HG03442 (cell line): ENCODE measurements around the gene ANKRD30A.
"Not testable (repeated sequence)": the region's sequence is repeated elsewhere in the genome, so short reads cannot be mapped to it uniquely, and the experiment has no call there.

Experiments used
- ATAC-seq: cut with Tn5 transposase; IDR thresholded peaks from one replicate; pipeline ENCODE4 v1.9.1; 2021; ENCODE audit warnings: mild to moderate bottlenecking, moderate library complexity; ENCODE audit not compliant: unreplicated experiment

Gene ANKRD30A, protein sequence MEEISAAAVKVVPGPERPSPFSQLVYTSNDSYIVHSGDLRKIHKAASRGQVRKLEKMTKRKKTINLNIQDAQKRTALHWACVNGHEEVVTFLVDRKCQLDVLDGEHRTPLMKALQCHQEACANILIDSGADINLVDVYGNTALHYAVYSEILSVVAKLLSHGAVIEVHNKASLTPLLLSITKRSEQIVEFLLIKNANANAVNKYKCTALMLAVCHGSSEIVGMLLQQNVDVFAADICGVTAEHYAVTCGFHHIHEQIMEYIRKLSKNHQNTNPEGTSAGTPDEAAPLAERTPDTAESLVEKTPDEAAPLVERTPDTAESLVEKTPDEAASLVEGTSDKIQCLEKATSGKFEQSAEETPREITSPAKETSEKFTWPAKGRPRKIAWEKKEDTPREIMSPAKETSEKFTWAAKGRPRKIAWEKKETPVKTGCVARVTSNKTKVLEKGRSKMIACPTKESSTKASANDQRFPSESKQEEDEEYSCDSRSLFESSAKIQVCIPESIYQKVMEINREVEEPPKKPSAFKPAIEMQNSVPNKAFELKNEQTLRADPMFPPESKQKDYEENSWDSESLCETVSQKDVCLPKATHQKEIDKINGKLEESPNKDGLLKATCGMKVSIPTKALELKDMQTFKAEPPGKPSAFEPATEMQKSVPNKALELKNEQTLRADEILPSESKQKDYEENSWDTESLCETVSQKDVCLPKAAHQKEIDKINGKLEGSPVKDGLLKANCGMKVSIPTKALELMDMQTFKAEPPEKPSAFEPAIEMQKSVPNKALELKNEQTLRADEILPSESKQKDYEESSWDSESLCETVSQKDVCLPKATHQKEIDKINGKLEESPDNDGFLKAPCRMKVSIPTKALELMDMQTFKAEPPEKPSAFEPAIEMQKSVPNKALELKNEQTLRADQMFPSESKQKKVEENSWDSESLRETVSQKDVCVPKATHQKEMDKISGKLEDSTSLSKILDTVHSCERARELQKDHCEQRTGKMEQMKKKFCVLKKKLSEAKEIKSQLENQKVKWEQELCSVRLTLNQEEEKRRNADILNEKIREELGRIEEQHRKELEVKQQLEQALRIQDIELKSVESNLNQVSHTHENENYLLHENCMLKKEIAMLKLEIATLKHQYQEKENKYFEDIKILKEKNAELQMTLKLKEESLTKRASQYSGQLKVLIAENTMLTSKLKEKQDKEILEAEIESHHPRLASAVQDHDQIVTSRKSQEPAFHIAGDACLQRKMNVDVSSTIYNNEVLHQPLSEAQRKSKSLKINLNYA (N-terminal part only)

DNA sequence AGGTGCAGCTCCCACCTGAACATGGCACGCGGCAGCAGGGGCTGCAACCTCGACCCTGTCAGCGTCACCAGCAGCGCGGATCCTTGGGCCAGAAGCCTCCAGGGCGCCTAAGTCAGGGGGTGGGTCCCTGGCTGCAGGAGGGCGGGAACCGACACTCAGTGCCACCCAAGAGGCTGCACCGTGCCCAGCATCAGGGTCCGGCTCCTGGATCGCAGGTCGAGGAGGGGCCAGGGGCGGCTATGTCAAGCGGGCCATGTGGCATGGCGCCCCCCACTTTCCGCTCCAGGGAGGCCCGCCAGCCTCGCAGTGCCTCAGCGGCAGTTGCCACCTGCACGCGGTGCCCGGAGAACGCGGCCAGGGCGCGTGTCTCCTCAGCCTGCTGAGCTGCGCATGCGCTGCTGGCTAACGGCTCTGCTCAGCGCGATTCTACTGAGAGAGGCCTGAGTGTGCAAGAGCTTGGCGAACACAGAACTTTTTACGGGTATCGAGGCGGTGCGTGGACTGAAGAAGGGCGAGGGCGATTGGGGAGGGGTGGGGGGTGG lies at the start of gene ANKRD30A:
Gene ANKRD30A, plus strand, starts transcription at position 408 of the 542 bp plus-strand sequence. CDS start 190 bp downstream, outside the sequence.
- ATAC-seq, result no peak

DNA sequence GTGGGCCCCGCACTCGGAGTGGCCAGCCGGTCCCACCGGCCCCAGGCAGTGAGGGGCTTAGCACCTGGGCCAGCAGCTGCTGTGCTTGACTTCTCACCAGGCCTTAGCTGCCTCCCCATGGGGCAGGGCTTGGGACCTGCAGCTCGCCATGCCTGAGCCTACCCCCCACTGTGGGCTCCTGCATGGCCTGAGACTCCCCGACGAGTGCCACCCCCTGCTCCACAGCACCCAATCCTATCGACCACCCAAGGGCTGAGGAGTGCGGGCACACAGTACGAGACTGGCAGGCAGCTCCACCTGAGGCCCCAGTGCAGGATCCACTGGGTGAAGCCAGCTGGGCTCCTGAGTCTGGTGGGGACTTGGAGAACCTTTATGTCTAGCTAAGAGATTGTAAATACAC lies 49.3 kb upstream of the ANKRD30A start:
- ATAC-seq, result not testable (repeated sequence)

DNA sequence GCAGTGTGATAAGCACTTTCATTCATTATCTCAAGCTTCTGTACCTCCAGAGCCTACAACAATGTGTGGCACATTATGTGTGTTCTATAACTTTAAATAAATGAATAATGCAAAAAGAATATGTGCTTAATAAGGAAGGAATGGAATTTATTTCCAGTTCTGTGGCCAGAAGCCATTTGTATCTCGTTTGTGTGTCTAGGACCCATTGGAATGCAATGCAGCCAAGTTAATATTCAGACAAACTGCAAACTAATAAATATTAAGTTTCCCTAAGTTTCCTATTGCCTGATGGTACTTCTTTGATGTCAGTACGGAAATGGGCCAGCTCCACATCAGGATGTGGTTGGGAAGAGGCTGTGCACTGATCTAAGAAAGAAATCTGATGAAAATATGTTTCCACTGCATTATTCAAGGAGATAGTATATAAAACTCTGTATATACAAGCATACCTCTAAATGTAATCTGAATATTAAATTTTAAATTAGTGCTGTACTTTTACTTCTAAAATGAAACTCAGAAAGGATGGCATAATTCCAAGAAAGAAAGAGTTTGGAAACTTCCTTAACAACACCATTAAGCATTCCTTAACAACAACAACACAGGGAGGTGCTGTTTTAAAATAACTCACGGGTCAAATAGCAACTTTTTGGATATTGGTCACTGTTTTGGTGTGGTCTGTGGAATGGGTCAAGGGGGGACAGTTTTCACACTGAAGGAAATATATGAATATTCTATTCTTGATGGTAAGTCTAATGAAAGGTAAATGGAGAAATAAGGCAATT lies 29.4 kb upstream of the ANKRD30A start:
- ATAC-seq, result no peak

DNA sequence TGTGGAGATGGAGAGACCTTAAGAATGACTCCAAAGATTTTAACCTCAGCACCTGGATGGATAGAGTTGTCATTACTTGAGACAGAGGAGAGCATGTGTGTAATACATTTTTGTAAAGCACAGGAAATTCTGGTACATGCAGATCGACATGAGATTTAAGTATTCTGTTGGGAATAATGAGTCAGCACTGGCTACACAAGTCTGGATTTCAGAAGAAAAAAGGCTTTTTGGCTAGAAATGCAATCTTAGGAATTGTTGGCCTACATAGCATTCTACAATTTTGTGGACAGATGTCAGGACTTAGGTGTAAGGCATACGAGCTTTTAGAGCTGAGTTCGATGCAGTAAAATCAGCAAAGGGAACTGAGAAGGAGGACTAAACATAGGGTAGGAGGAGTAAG lies 24.1 kb upstream of the ANKRD30A start:
- ATAC-seq, result no peak

DNA sequence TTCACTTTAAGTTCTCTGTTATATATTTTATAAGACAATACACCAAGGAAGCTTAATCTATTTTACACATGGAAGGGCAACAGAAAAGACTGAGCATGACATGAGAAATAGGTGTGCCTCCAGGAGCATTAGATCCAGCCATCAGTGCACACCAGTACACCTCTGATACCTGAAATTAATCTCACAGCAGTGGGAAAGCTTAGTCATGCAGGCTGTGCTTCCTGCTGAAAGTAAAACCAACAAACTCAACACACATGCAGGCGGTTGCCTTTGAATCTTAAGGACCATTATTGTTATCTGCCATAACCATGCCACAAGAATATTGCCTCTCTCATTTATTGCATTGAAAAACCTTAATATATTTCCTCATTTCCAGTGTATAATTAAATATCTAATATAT lies 16.4 kb upstream of the ANKRD30A start:
- no peak for ATAC-seq

DNA sequence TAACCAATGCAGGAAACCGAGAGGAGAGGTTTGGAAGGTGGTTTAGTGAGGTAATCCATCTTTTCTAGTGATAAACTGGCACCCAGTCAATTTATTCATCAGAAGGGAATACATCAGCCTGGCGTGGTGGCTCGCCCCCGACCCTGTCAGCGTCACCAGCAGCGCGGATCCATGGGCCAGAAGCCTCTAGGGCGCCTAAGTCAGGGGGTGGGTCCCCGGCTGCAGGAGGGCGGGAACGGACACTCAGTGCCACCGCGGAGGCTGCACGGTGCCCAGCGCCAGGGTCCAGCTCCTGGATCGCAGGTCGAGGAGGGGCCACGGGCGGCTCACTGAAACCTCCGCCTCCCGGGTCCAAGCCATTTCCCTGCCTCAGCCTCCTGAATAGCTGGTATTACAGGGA lies 866 bp upstream of the ANKRD30A start:
- no peak for ATAC-seq

DNA sequence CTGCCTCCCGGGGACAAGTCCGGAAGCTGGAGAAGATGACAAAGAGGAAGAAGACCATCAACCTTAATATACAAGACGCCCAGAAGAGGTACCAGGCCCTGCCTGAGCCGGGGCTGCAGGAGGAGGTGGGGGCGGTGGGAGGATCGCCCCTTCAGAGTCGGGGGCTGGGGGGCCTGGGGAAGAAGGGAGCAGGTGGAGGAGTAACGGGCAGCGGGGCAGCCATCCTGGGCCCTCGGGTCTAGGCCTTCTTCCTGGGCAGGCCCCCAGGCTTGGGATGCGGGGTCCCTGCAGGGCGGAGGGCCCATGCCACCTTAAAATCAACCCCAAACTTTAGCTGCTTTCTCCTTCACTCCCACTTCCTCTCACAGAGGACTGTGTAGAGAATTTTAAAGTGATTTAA lies 523 bp downstream of the ANKRD30A start:
- ATAC-seq, result no peak

DNA sequence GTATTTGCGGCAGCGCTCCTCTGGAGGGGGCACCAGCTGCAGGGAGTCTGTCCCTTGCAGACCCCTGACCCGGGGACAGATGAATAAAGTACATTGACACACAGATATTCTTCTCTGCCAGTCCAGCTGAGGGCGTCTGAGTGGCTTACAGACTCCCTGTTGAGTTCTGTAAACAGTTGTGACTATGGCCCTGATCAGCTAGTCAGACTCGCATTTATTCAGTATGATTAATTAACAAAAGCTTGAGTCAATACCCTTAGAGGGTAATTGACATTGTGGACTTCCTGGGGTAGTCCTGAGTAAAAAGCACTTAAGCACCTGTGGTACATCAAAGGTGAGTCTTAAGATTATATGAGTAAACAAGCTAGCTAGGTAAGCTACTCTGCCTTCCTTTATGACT lies 21.0 kb downstream of the ANKRD30A start:
- no peak for ATAC-seq

DNA sequence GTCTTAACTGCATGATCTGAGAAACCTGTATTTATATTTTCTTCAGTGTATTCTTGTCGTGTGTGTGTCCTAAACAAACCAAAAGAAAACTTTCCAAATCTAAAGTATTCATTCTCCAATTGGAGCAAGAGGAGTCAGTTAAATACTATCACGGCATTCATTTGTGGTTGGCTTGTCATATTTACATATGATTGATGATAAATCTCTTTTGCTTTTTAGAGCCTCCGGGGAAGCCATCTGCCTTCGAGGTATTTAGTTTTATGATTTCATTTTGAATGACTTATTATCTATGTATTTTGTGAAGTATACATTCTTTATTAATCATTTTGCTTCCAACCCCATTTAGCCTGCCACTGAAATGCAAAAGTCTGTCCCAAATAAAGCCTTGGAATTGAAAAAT lies 37.0 kb downstream of the ANKRD30A start:
- ATAC-seq, result not testable (repeated sequence)

DNA sequence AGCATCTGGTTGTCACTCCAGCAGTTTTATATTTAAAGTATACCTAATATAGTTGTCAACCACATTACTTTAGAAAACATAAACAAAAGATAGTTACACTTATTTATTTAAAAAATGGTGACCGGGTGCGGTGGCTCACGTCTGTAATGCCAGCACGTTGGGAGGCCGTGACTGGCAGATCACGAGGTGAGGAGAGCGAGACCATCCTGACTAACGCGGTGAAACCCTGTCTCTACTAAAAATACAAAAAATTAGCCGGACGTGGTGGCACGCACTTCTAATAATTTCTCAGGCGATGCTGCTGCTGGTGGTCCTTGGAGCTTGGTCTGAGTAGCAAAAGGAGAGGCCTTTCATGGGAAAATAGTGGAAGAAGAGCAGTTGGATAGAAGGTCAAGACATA lies 46.5 kb downstream of the ANKRD30A start:
- ATAC-seq, result not testable (repeated sequence)

DNA sequence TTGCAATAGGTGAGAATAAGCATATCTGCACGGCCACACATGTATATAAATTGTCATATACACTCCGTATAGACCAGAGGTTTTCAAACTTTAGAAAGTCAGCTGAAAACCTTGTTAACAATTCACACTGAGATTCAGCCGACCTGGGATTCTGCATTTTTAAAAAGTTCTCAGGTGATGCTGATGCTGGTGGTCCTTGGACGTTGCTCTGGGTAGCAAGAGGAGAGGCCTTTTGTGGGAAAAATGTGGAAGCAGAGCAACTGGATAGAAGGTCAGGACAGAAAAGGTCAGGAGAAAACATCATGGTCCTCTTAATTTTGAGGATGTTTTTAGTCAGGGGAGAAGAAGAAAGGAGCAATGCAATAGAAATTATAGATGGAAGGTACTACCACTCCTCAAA lies 52.9 kb downstream of the ANKRD30A start:
- not testable (repeated sequence) for ATAC-seq

DNA sequence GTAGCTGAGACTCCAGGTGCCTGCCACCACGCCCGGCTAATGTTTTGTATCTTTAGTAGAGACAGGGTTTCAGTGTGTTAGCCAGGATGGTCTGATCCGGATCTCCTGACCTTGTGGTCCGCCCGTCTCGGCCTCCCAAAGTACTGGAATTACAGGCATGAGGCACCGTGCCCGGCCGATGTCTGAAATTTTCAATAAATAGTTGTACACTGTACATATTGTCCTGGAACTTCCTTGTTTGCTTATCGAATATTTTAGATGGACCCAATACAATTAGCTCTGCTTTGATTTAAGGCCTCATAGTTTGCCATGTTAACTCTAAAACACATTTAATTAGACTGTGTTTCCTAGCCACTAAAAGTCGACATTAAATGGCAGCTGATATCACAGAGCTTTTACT lies 57.3 kb downstream of the ANKRD30A start:
- ATAC-seq, result not testable (repeated sequence)

DNA sequence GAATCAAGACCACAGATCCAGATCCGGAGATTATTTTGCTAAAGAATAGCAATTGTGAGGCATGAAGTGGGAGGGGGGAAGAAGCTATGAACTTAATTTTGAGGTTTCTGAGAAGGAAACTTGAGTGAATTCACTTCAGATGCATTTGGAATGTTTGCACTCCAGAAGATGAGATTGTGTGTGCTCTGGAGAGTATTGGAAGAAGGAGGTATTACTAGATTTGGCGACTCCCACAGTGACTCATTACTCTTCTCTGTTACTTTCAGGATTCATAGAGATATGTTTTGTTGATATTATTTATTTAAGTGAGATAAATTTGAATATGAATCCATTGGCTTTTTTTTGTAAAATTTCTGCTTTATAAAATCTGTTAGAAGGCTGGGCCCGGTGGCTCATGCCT lies 80.7 kb downstream of the ANKRD30A start:
- ATAC-seq, result no peak

DNA sequence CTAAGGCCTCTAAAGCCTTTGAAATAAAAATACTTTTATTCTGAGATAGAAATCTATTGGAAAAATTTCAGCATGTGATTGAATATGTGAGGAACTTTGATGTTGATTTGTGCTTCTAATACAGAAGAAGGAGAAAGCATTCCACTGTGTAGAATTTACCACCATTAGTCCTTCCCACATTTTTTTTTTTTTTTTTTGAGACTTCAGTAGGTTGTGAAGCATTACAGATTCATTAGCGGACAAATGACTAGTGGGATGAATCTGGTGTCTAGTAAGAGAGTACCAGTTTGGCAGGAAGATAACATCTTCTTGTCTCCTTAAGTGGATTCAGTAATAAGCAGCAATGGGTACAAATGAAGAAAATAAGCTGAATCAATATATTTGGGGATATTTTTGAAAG lies 95.5 kb downstream of the ANKRD30A start:
- ATAC-seq, result no peak

DNA sequence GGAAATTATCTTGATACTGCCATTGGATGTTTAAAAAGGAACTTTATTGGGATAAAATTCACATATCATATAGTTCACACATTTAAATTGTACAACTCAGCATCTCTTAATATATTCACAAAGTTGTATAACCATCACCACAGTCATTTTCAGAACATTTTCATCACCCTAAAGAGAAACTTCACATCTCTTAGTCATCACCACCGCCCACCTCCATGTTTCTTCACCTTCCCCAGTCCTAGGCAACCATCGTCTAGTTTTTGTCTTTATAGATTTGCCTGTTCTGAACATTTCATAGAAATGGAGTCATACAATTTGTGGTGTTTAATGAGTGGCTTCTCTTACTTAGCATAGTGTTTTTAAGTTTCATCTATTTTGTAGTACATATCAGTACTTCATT lies 96.6 kb downstream of the ANKRD30A start:
- ATAC-seq, result no peak

DNA sequence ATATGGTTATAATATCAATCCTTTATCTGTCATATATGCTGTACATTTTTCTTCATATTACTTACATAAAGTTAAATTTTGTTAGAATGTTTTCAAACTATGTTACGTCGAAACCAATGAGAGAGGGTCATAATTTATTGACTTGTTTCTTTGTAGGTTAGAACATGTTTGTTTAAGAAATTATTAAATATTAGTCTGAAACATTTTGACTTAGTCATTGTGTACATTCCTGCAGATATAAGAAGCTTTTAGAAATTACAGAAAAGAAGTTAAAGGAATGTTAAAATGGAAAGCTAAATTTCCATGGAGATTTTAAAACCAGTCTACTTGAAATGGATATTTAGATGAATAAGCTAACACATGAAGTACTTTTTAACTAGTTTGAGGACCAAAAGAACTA lies 99.8 kb downstream of the ANKRD30A start:
- no peak for ATAC-seq

DNA sequence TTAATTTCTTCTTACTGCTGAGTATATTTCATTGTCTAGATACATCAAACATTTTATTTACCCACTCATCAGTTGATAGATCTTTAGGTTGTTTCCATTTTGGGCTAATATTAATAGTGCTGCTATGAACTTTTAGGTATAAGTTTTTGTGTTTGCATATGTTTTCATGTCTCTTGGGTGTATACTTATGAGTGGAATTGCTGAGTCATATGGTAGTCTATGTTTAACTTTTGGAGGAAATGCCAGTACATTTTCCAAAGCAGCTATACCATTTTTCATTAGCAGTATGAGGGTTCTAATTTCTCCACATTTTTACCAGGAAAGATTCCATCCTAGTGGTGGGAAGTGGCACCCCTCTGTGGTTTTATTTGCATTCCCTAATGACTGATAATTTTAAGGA lies 101.1 kb downstream of the ANKRD30A start:
- no peak for ATAC-seq

DNA sequence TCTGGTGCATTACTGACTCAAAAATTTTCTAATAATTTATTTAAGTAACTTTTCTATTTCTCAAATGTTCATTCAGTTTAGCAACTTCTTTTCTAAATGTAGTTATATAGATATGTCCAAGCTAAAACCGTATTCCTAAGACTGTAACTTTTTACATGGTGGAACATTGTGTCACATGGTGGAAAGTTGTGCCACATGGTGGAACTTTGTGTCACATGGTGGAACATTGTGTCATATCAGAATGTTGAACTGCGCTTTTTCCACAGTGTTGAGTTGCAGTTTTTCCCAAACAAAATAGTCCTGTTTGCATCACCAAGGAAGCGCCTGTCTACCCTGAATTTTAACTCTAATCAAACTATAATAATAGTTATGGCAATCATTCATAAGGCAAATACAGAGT lies 109.3 kb downstream of the ANKRD30A start:
- ATAC-seq, result no peak

DNA sequence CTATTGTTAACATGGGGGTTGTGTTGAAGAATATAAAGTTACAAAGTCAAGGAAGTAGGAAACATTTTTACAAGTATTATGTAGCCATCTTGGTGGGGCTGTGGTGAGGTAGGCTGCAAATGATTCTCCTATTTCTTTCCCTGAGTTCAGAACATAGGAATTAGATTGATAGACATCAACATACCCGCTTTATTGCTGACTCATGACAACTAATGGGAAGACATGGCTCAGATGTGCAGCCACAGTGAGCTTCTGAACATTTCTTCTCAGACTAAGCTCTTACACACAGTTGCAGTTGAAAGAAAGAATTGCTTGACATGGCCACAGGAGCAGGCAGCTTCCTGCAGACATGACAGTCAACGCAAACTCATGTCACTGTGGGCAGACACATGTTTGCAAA lies 110.7 kb downstream of the ANKRD30A start:
- ATAC-seq, result no peak

DNA sequence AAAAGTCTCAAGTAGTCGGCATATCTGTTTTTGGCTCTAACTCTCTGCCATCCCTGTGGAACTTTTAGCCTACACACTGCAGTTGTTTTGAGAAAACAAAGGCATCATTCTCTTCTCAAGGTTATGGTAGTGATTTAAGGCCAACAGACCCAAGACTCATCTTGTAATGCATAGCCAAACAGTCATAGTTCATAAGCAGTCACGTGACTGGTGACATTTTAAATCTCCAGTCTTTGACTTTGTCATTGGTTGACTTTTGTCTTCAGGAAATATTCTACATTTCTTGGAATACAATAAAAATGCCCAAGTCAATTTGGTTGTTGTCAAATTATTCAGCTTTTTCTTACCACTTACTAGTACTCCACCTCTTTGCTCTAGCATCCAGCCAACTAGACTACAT lies 114.8 kb downstream of the ANKRD30A start:
- no peak for ATAC-seq
